ENCODE results near the gene VEZT.

Gene VEZT

DNA sequence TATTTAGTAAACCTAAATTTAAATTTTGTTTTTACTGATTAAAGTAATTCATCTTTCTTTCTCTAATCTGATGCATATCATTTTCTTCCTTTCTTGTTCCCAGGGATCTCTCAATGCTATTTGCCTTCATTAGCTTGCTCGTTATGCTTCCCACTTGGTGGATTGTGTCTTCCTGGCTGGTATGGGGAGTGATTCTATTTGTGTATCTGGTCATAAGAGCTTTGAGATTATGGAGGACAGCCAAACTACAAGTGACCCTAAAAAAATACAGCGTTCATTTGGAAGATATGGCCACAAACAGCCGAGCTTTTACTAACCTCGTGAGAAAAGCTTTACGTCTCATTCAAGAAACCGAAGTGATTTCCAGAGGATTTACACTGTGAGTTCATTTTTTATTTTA, 48.6 kb downstream of the VEZT start:
- no peak for DNase-seq (ENCODE audit: low read depth)
- H3K4me3 ChIP-seq (ENCODE audit: low read depth, low read length), result no peak overlapping the region
- TF ChIP-seq, protein P1, sequence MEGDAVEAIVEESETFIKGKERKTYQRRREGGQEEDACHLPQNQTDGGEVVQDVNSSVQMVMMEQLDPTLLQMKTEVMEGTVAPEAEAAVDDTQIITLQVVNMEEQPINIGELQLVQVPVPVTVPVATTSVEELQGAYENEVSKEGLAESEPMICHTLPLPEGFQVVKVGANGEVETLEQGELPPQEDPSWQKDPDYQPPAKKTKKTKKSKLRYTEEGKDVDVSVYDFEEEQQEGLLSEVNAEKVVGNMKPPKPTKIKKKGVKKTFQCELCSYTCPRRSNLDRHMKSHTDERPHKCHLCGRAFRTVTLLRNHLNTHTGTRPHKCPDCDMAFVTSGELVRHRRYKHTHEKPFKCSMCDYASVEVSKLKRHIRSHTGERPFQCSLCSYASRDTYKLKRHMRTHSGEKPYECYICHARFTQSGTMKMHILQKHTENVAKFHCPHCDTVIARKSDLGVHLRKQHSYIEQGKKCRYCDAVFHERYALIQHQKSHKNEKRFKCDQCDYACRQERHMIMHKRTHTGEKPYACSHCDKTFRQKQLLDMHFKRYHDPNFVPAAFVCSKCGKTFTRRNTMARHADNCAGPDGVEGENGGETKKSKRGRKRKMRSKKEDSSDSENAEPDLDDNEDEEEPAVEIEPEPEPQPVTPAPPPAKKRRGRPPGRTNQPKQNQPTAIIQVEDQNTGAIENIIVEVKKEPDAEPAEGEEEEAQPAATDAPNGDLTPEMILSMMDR (IDR thresholded peaks at IDR 0.05; ENCODE audit: control insufficient read depth, extremely low read depth, insufficient read depth), result no peak

DNA sequence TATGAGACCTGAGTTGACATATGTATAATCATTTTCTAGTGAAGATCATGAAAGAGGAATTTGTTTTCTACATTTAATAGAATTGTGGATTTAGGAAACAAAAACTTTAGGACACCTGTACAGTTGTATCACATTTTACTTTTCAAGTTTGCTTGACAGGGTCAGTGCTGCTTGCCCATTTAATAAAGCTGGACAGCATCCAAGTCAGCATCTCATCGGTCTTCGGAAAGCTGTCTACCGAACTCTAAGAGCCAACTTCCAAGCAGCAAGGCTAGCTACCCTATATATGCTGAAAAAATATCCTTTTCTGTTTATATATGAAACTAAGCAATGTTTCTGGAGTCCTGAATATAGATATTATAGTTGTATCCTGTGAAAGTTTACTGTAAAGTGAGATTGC, 52.3 kb downstream of the VEZT start:
- no peak for DNase-seq (ENCODE audit: low read depth)

DNA sequence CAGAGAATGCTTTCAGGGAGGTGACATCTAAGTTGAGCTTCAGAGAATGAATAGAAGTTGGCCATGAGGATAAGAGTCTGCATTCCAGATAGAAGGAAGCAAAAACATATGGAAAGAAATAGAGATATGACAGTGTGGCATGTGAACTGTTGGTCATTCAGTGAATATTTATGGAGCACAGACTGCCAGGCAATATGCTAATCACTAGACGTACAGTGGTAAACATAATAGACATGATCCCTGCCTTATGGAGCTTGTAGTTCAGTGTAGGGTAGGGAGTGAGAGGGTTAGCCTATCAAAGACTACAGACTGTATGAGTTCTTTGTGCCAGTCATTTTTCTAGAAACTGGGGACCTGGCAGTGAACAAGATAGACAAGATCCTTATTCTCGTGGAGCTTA, 53.9 kb downstream of the VEZT start:
- no peak for DNase-seq (ENCODE audit: low read depth)
- no peak overlapping the region for H3K4me3 ChIP-seq (ENCODE audit: low read depth, low read length)
- TF ChIP-seq, protein P1 (IDR thresholded peaks at IDR 0.05; ENCODE audit: control insufficient read depth, extremely low read depth, insufficient read depth), result no peak

More for the DNA sequence above, 52.3 kb downstream of the VEZT start:
- H3K4me3 ChIP-seq (ENCODE audit: low read depth, low read length), result no peak overlapping the region
- TF ChIP-seq, protein P1 (IDR thresholded peaks at IDR 0.05; ENCODE audit: control insufficient read depth, extremely low read depth, insufficient read depth), result no peak

DNA sequence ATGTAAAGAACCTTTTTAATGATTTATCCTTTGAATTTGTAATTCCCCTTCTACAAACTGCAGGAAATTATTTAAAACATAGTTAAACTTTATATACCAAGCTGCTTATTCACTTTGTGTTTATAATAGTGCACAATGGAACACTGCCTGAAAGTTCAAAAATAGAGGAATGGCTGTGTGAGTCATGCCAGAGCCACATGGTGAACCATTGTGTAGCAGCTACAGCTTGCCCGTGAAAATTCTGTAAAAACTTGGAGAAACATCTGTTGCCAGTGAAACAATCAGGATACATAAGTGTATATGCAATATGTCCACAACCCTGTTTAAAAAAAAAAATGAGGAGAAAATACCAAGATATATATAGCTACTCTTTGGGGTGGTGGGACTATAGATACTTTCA, 59.5 kb downstream of the VEZT start:
- TF ChIP-seq, protein P1 (IDR thresholded peaks at IDR 0.05; ENCODE audit: control insufficient read depth, extremely low read depth, insufficient read depth), result no peak
- no peak for DNase-seq (ENCODE audit: low read depth)

DNA sequence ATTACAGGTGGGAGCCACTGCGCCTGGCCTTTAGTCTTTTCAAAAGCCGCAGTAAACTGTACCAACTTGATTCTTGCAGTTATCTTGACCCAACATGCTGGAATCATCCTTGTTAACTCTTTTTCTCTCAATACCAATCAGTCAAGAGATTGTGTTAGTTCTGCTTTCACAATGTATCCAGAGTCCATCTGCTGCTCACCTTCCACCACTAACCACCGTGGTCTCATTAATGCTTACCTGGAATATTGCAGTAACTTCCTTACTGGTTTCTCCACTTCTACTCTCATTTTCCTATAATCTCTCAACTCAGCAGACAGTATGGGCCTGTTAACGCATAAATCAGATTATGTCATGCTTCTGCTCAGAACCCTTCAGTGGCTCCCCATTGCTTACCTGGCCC, 62.2 kb downstream of the VEZT start:
- TF ChIP-seq, protein P1 (IDR thresholded peaks at IDR 0.05; ENCODE audit: control insufficient read depth, extremely low read depth, insufficient read depth), result no peak
- H3K4me3 ChIP-seq (ENCODE audit: low read depth, low read length), result no peak overlapping the region
- no peak for DNase-seq (ENCODE audit: low read depth)

More for the DNA sequence above, 59.5 kb downstream of the VEZT start:
- H3K4me3 ChIP-seq (ENCODE audit: low read depth, low read length), result no peak overlapping the region

DNA sequence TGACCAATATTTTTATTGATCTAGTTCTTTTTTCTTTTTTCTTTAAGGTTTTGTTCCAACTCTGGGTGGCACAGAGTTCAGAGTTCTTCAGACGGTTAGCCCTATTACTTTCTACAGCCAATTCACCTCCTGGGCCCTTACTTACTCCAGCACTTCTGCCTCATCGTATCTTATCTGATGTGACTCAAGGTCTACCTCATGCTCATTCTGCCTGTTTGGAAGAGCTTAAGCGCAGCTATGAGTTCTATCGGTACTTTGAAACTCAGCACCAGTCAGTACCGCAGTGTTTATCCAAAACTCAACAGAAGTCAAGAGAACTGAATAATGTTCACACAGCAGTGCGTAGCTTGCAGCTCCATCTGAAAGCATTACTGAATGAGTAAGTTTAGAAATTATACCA, 64.7 kb downstream of the VEZT start:
- TF ChIP-seq, protein P1 (IDR thresholded peaks at IDR 0.05; ENCODE audit: control insufficient read depth, extremely low read depth, insufficient read depth), result no peak
- no peak for DNase-seq (ENCODE audit: low read depth)

DNA sequence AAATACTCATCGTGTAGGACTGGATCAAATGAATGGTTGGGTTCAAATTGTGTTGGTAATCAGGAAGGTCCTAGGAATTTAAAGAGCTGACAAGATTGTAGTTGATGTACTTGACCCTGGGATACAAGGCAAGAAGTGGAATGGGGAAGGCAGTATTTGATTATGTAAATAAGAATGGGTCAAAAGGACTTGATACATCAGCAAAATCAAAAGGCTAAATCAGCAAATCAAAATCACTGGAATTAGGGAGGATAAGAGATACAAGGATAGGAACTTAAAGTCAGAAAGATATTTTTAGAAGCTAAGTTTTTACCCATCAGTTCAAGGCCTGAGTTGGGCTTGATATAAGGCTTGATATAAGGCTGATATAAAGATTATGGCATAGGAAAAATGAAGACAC, 65.8 kb downstream of the VEZT start:
- TF ChIP-seq, protein P1 (IDR thresholded peaks at IDR 0.05; ENCODE audit: control insufficient read depth, extremely low read depth, insufficient read depth), result no peak
- no peak overlapping the region for H3K4me3 ChIP-seq (ENCODE audit: low read depth, low read length)
- DNase-seq (ENCODE audit: low read depth), result no peak

More for the DNA sequence above, 64.7 kb downstream of the VEZT start:
- H3K4me3 ChIP-seq (ENCODE audit: low read depth, low read length), result no peak overlapping the region

Measured in LNCaP clone FGC (cell line).